H1 (cell line): ENCODE data around the gene GFAP. TPM values are rescaled to one million over a fixed set of nuclear protein-coding genes. Genes with fewer than 3 reads are reported as not detected.
A peak's percentile ranks its signal among the peaks of the same experiment; 100 is the strongest.

Experiments used
- CTCF ChIA-PET: fragments of 300-600 bp; sonication (Branson Sonifier 250); formaldehyde crosslinking; loops from one replicate; lab custom pipeline; 2021; ENCODE audit not compliant: partially characterized antibody; lab: Charles Lee
- POLR2A ChIA-PET: fragments of 300-600 bp; sonication (Branson Sonifier 250); formaldehyde crosslinking; loops from one replicate; lab custom pipeline; 2021; ENCODE audit warnings: inconsistent platforms; ENCODE audit not compliant: partially characterized antibody; lab: Charles Lee
- DNase-seq, 2 experiments: peaks; one replicate each; pipeline versions ENCODE4 v3.0.0 to v3.0.0-alpha.2; 2010 to 2022; ENCODE audit warnings: low spot score in 2 of 2, low read depth in 1 of 2, mixed read lengths in 1 of 2
- FAIRE-seq: peaks from 2 replicates; lab custom pipeline; 2011; peaks lifted over from hg19 to GRCh38; lab: Jason Lieb, UNC
- H2AFZ ChIP-seq: 2 replicates; pipeline ENCODE4 v1.8.1; 2012; ENCODE audit warnings: low read length, inconsistent platforms
- H2AK5ac ChIP-seq: 2 replicates; pipeline ENCODE4 v1.6.1; 2013; ENCODE audit warnings: low read depth, low read length
- H2BK120ac ChIP-seq: replicated peaks from 2 replicates; pipeline ENCODE3; 2013; ENCODE audit warnings: low read depth, low read length, inconsistent platforms
- H2BK12ac ChIP-seq: 2 replicates; pipeline ENCODE4 v1.6.1; 2013; ENCODE audit warnings: low read depth, low read length
- H2BK15ac ChIP-seq: 2 replicates; pipeline ENCODE4 v1.6.1; 2013; ENCODE audit warnings: low read length
- H2BK20ac ChIP-seq: 2 replicates; pipeline ENCODE4 v1.6.1; 2013; ENCODE audit warnings: low read length
- H2BK5ac ChIP-seq: 2 replicates; pipeline ENCODE4 v1.6.1; 2013; ENCODE audit warnings: low read depth, low read length
- H3K14ac ChIP-seq: 2 replicates; pipeline ENCODE4 v1.6.1; 2013; ENCODE audit warnings: inconsistent platforms; ENCODE audit not compliant: insufficient read length
- H3K18ac ChIP-seq: 2 replicates; pipeline ENCODE4 v1.6.1; 2013; ENCODE audit warnings: low read length; ENCODE audit errors: extremely low read depth
- H3K23ac ChIP-seq: 2 replicates; pipeline ENCODE4 v1.6.1; 2013; ENCODE audit warnings: inconsistent platforms; ENCODE audit not compliant: insufficient read length
- H3K23me2 ChIP-seq: 2 replicates; pipeline ENCODE4 v1.6.1; 2013; ENCODE audit warnings: low read depth, low read length
- H3K27ac ChIP-seq: 2 replicates; pipeline ENCODE4 v1.6.1; 2011; ENCODE audit warnings: low read depth, low read length, inconsistent platforms
- H3K27me3 ChIP-seq, 4 experiments: replicated peaks in 1 of 4; 1 replicate in 1 of 4; 2 replicates in 3 of 4; pipeline versions ENCODE4 v1.6.1 to v1.8.1; 2011 to 2013; ENCODE audit warnings: low read length in 3 of 4, mild to moderate bottlenecking in 3 of 4, inconsistent platforms in 2 of 4, mixed read lengths in 2 of 4, moderate library complexity in 1 of 4; ENCODE audit not compliant: control insufficient read depth in 3 of 4, insufficient read depth in 3 of 4; ENCODE audit errors: extremely low read depth in 1 of 4
- H3K36me3 ChIP-seq, 4 experiments: 2 replicates each; pipeline versions ENCODE4 v1.6.1 to v1.8.1; 2011 to 2013; ENCODE audit warnings: mild to moderate bottlenecking in 4 of 4, low read length in 3 of 4, moderate library complexity in 2 of 4, control low read depth in 1 of 4, inconsistent platforms in 1 of 4; ENCODE audit not compliant: insufficient read depth in 4 of 4, control insufficient read depth in 2 of 4
- H3K4ac ChIP-seq: replicated peaks from 2 replicates; pipeline ENCODE3; 2013; ENCODE audit warnings: low read length, low read depth, mixed read lengths, inconsistent platforms; ENCODE audit not compliant: insufficient read length
- H3K4me1 ChIP-seq, 4 experiments: replicated peaks in 1 of 4; 1 replicate in 1 of 4; 2 replicates in 3 of 4; pipeline versions ENCODE4 v1.6.1 to v1.8.1; 2011 to 2013; ENCODE audit warnings: low read length in 3 of 4, inconsistent platforms in 2 of 4, mixed read lengths in 1 of 4; ENCODE audit not compliant: insufficient read depth in 4 of 4, control insufficient read depth in 3 of 4
- H3K4me2 ChIP-seq, 2 experiments: 2 replicates each; pipeline versions ENCODE4 v1.6.1 to v1.8.1; 2011 to 2013; ENCODE audit warnings: low read depth in 2 of 2, low read length in 2 of 2, control low read depth in 1 of 2, inconsistent platforms in 1 of 2, mild to moderate bottlenecking in 1 of 2; ENCODE audit not compliant: insufficient read depth in 1 of 2
- H3K4me3 ChIP-seq, 4 experiments: fragments of 200-600, 300-600 bp in 1 of 4; sonication (generic), shearing (Covaris generic), sonication (Bioruptor Twin) in 1 of 4; 2 replicates each; pipeline versions ENCODE4 v1.5.1 to v1.8.1; 2011 to 2016; ENCODE audit warnings: low read length in 4 of 4, low read depth in 3 of 4, control low read depth in 2 of 4, inconsistent platforms in 2 of 4, mild to moderate bottlenecking in 2 of 4, mixed read lengths in 1 of 4, moderate library complexity in 1 of 4; ENCODE audit not compliant: insufficient read depth in 2 of 4; ENCODE audit errors: extremely low read depth in 1 of 4
- H3K56ac ChIP-seq: replicated peaks from 2 replicates; pipeline ENCODE3; 2013; ENCODE audit warnings: low read depth, mild to moderate bottlenecking, mixed read lengths, low read length, inconsistent platforms; ENCODE audit not compliant: insufficient read length
- H3K79me1 ChIP-seq: 2 replicates; pipeline ENCODE4 v1.6.1; 2013; ENCODE audit warnings: low read depth, low read length, control low read depth
- H3K79me2 ChIP-seq, 2 experiments: 2 replicates each; pipeline versions ENCODE4 v1.6.1 to v1.8.1; 2012 to 2013; ENCODE audit warnings: low read length in 2 of 2, mild to moderate bottlenecking in 2 of 2, inconsistent platforms in 1 of 2; ENCODE audit not compliant: insufficient read depth in 2 of 2, control insufficient read depth in 1 of 2
- H3K9ac ChIP-seq, 4 experiments: replicated peaks in 1 of 4; 1 replicate in 1 of 4; 2 replicates in 3 of 4; pipeline versions ENCODE4 v1.6.1 to v1.8.1; 2011 to 2013; ENCODE audit warnings: low read depth in 3 of 4, low read length in 3 of 4, control low read depth in 2 of 4, mild to moderate bottlenecking in 2 of 4, moderate library complexity in 2 of 4, inconsistent platforms in 1 of 4; ENCODE audit errors: extremely low read depth in 1 of 4
- H3K9me3 ChIP-seq, 2 experiments: 2 replicates each; pipeline versions ENCODE4 v1.6.1 to v1.8.1; 2012 to 2013; ENCODE audit warnings: mild to moderate bottlenecking in 2 of 2, moderate library complexity in 2 of 2, control low read depth in 1 of 2, inconsistent platforms in 1 of 2, low read depth in 1 of 2, low read length in 1 of 2, mixed read lengths in 1 of 2; ENCODE audit not compliant: insufficient read depth in 2 of 2
- H4K20me1 ChIP-seq, 2 experiments: replicated peaks in 1 of 2; 2 replicates each; pipeline versions ENCODE3 to v1.8.1; 2011 to 2013; ENCODE audit warnings: inconsistent platforms in 2 of 2, low read length in 2 of 2, mild to moderate bottlenecking in 1 of 2; ENCODE audit not compliant: insufficient read depth in 2 of 2, control insufficient read depth in 1 of 2
- H4K5ac ChIP-seq: 2 replicates; pipeline ENCODE4 v1.6.1; 2013; ENCODE audit warnings: low read length, low read depth, mixed read lengths, inconsistent platforms; ENCODE audit not compliant: insufficient read length
- H4K8ac ChIP-seq: 2 replicates; pipeline ENCODE4 v1.8.0; 2013; ENCODE audit warnings: mild to moderate bottlenecking, moderate library complexity, low read length, inconsistent platforms; ENCODE audit not compliant: insufficient read depth; ENCODE audit errors: extremely low read depth
- H4K91ac ChIP-seq: replicated peaks from 2 replicates; pipeline ENCODE3; 2013; ENCODE audit warnings: low read length, mixed read lengths, inconsistent platforms; ENCODE audit not compliant: insufficient read length
- CBX5 ChIP-seq: fragments of 300-800, 300-1000 bp; sonication (generic); IDR thresholded peaks from 2 replicates; pipeline ENCODE4 v1.7.1; 2016; ENCODE audit warnings: antibody characterized with exemption, low read length, low read depth
- CTCF ChIP-seq, 3 experiments: IDR thresholded peaks; 1 replicate in 2 of 3; 2 replicates in 1 of 3; pipeline versions ENCODE4 v1.5.1 to v1.6.1; 2011; ENCODE audit warnings: low read length in 3 of 3, mild to moderate bottlenecking in 3 of 3, inconsistent platforms in 2 of 3, low read depth in 1 of 3, moderate library complexity in 1 of 3; ENCODE audit not compliant: insufficient read depth in 1 of 3; ENCODE audit errors: control extremely low read depth in 1 of 3
- KDM4A ChIP-seq: IDR thresholded peaks from one replicate; pipeline ENCODE4 v1.7.1; 2012; ENCODE audit warnings: low read depth, mild to moderate bottlenecking, moderate library complexity, low read length, inconsistent platforms; ENCODE audit not compliant: severe bottlenecking
- PHF8 ChIP-seq: fragments of 200-600 bp; sonication (generic); conservative IDR thresholded peaks from 2 replicates; pipeline ENCODE4 v1.7.1; 2012; ENCODE audit warnings: low read depth, mild to moderate bottlenecking, inconsistent platforms, low read length, moderate library complexity
- RAD21 ChIP-seq, 2 experiments: IDR thresholded peaks in 1 of 2; conservative IDR thresholded peaks in 1 of 2; 2 replicates each; pipeline ENCODE4 v1.6.1; 2011; ENCODE audit warnings: low read depth in 2 of 2, low read length in 2 of 2, improper control_type of control experiment in 1 of 2, inconsistent platforms in 1 of 2, mild to moderate bottlenecking in 1 of 2, moderate library complexity in 1 of 2
- SP1 ChIP-seq: IDR thresholded peaks from 2 replicates; pipeline ENCODE4 v1.6.1; 2011; ENCODE audit warnings: low read depth, low read length
- SP2 ChIP-seq: IDR thresholded peaks from 2 replicates; pipeline ENCODE4 v1.6.1; 2012; ENCODE audit warnings: mild to moderate bottlenecking, low read length, inconsistent platforms
- TBP ChIP-seq: IDR thresholded peaks from 2 replicates; pipeline ENCODE4 v1.6.1; 2011; ENCODE audit warnings: low read depth, low read length, improper control_type of control experiment
- WGBS, 2 experiments: shearing (Covaris generic) in 1 of 2; methylation state at CpG; one replicate each; pipeline versions ENCODE4 v1.1.6 to v1.1.7; 2013 to 2015; ENCODE audit warnings: low lambda C conversion rate in 2 of 2, mixed read lengths in 2 of 2, inconsistent platforms in 1 of 2, low coverage in 1 of 2, missing lambda C conversion rate in 1 of 2; ENCODE audit not compliant: insufficient replicate concordance in 2 of 2, insufficient coverage in 1 of 2, insufficient read length in 1 of 2; ENCODE audit errors: extremely low coverage in 1 of 2, missing lambda C conversion rate in 1 of 2; 5-methylcytosine and 5-hydroxymethylcytosine counted together
- polyA plus RNA-seq, 7 experiments: library from polyadenylated mRNA; depleted of rRNA in 3 of 7; stranded (reverse) in 5 of 7; unstranded in 2 of 7; fragments of >200 nt in 5 of 7; fragments of 200-250 nt in 2 of 7; gene quantifications; 1 replicate in 5 of 7; 2 replicates in 1 of 7; 4 replicates in 1 of 7; pipeline versions ENCODE4 v1.2.1 to v1.2.3, GENCODE V29; 2011 to 2013; ENCODE audit warnings: missing spikeins in 2 of 7, mixed read lengths in 2 of 7
- total RNA-seq: library from RNA; stranded (reverse); fragmentation: NEBNext Ultra II Directional; extraction: Animal tissue kit (Norgen Biotek cat#: 25700); gene quantifications from 2 replicates; pipeline ENCODE4 v1.2.1, GENCODE V29; 2021
- TF ChIP-seq, protein P1 (sequence below): IDR thresholded peaks from 2 replicates; pipeline ENCODE4 v1.6.1; 2012; ENCODE audit warnings: inconsistent platforms

GFAP gene
- total and polyA plus RNA-seq, 2 of the 8 experiments (the other 6 are each of a cell fraction or from before 2014, with no cell fraction given), result 1.3 to 1.5 TPM

DNA sequence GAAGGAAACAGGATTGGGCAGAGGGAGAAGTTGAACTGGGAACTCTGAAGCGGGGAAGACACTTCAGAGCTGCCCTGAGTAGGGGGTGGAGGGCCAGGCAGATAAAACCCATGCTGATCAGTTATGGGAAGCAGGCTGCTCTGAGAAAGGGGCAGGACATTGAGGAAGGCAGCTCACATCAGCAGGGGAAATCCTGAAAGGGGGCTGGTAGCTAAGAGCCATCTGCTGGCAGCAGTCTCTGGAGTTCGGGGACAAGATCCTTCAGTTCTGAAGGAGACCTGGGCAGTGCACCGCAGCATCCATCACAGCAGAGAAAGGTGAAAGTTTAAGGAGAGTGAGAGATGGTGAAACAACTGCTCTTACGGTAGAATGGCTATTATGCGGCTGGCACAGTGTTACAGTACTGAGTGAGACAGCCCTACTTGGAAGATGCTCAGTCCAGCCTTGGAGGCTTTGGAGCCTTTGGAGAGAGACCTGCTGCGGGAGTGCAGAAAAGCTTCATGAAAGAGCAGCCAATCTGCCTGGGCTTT lies 37.7 kb upstream of the GFAP start:
- FAIRE-seq (no peak), DNase-seq (no peak)
- TF ChIP-seq CBX5, result no peak
- no peak for TF ChIP-seq SP1
- peak; percentile 42; the same call in 1 of the 2 replicates for TF ChIP-seq TBP
- no peak for TF ChIP-seq PHF8
- TF ChIP-seq RAD21 (IDR thresholded peaks at IDR 0.05 in 1 of 2, conservative IDR thresholded peaks at IDR 0.05 in 1 of 2; ENCODE audit: low read depth in 2 of 2, low read length in 2 of 2), result peak; percentile 19 to 32; a peak in 3 of 4 replicates
- TF ChIP-seq KDM4A, result no peak
- no peak for TF ChIP-seq SP2
- TF ChIP-seq CTCF (IDR thresholded peaks at IDR 0.05; ENCODE audit: control extremely low read depth in 1 of 3, insufficient read depth in 1 of 3, low read depth in 1 of 3, low read length in 3 of 3), result peak; percentile 8 to 38 (median 31); a peak in 3 of 4 replicates
- TF ChIP-seq, protein P1, sequence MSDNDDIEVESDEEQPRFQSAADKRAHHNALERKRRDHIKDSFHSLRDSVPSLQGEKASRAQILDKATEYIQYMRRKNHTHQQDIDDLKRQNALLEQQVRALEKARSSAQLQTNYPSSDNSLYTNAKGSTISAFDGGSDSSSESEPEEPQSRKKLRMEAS, result no peak

More for the DNA sequence above, 37.7 kb upstream of the GFAP start:
- H2AK5ac ChIP-seq, result 0 out of 2 replicates have a peak overlapping the region, but pooled peaks have one; percentile 28
- H4K5ac ChIP-seq, result no peak overlapping the region
- H3K18ac ChIP-seq, result no peak overlapping the region
- H2BK120ac ChIP-seq, result no peak overlapping the region
- no peak overlapping the region for H3K4me2 ChIP-seq
- peaks cover 2% of the 10 kb centered on the region; the same call in 1 of the 2 replicates for H3K23me2 ChIP-seq
- no peak overlapping the region for H3K27ac ChIP-seq
- H3K23ac ChIP-seq, result no peak overlapping the region
- H2BK15ac ChIP-seq, result no peak overlapping the region
- CTCF ChIA-PET, result interaction anchor here (0.9 to 14.5 kb wide), 11 partner anchors 9 to 178 kb away, joined by 3 to 182 read pairs (median 4); partner anchors contain the start of gene C1QL1
- WGBS, 2 experiments, result 76% methylated on average over 6 of the region's 6 CpGs; no CpG with 5 or more reads in 1 of the 2 experiments
- H3K4ac ChIP-seq, result no peak overlapping the region
- POLR2A ChIA-PET, result interaction anchor here (1.1 to 1.6 kb wide), 5 partner anchors 13 to 35 kb away, joined by 3 to 5 read pairs (median 4); partner anchors contain the start of gene C1QL1
- H3K79me2 ChIP-seq, result no peaks in the 10 kb centered on the region
- no peak overlapping the region for H3K56ac ChIP-seq
- H4K91ac ChIP-seq, result no peak overlapping the region
- no peaks in the 10 kb centered on the region for H4K20me1 ChIP-seq
- peaks cover 0 to 7% (median 1%) of the 10 kb centered on the region in 4 experiments; a peak in 2 of 7 replicates for H3K27me3 ChIP-seq
- H4K8ac ChIP-seq, result peak overlapping the region; percentile 3; the same call in 1 of the 2 replicates
- no peaks in the 10 kb centered on the region for H3K9me3 ChIP-seq
- H2BK5ac ChIP-seq, result no peak overlapping the region
- H3K14ac ChIP-seq, result no peak overlapping the region
- H2BK20ac ChIP-seq, result no peak overlapping the region
- no peaks in the 10 kb centered on the region; a peak in 1 of 7 replicates for H3K4me1 ChIP-seq
- H2BK12ac ChIP-seq, result no peak overlapping the region
- no peaks in the 10 kb centered on the region; the same call in 1 of the 2 replicates for H3K79me1 ChIP-seq
- H3K4me3 ChIP-seq, result no peak overlapping the region
- no peak overlapping the region for H3K9ac ChIP-seq
- no peak overlapping the region for H2AFZ ChIP-seq
- no peaks in the 10 kb centered on the region for H3K36me3 ChIP-seq
